ENCODE results near the gene UMOD.

- no peak for TF ChIP-seq CTCF (IDR thresholded peaks at IDR 0.05)
- TF ChIP-seq POLR2A (IDR thresholded peaks at IDR 0.05), result no peak
Measured at GRCh38 chr16:20383106-20384029, 30.9 kb upstream of the UMOD start.
